Smooth muscle cell (in vitro differentiated cells): ENCODE data around the gene CDPF1. TPM values are rescaled to one million over a fixed set of nuclear protein-coding genes. Genes with fewer than 3 reads are reported as not detected.

Experiments
- DNase-seq: peaks from one replicate; lab custom pipeline; 2025; ENCODE audit not compliant: unreplicated experiment; lab: John Stamatoyannopoulos, UW
- H2AFZ ChIP-seq: fragments of 200-600 bp; sonication (generic); 2 replicates; pipeline ENCODE4 v1.6.0; 2016; ENCODE audit warnings: antibody characterized with exemption, low read depth, mild to moderate bottlenecking
- H3F3A ChIP-seq: fragments of 200-600 bp; sonication (generic); 2 replicates; pipeline ENCODE4 v1.6.0; 2017; ENCODE audit warnings: antibody characterized with exemption, low read depth
- H3K27ac ChIP-seq: fragments of 200-600 bp; sonication (generic); 2 replicates; pipeline ENCODE4 v1.5.1; 2016; ENCODE audit warnings: low read depth, mild to moderate bottlenecking
- H3K27me3 ChIP-seq: fragments of 200-600 bp; sonication (generic); 2 replicates; pipeline ENCODE4 v1.6.1; 2016; ENCODE audit warnings: low read depth, mild to moderate bottlenecking
- H3K36me3 ChIP-seq: fragments of 200-600 bp; sonication (generic); 2 replicates; pipeline ENCODE4 v1.5.1; 2016; ENCODE audit warnings: low read depth
- H3K4me1 ChIP-seq: fragments of 200-600 bp; sonication (generic); 2 replicates; pipeline ENCODE4 v1.5.1; 2016; ENCODE audit warnings: low read depth
- H3K4me2 ChIP-seq: fragments of 200-600 bp; sonication (generic); 2 replicates; pipeline ENCODE4 v1.6.0; 2016; ENCODE audit warnings: mild to moderate bottlenecking
- H3K4me3 ChIP-seq: fragments of 200-600 bp; sonication (generic); 2 replicates; pipeline ENCODE4 v1.5.1; 2016; ENCODE audit warnings: mild to moderate bottlenecking
- H3K79me2 ChIP-seq: fragments of 200-600 bp; sonication (generic); 2 replicates; pipeline ENCODE4 v1.6.0; 2016; ENCODE audit warnings: low read depth, mild to moderate bottlenecking
- H3K9ac ChIP-seq: fragments of 200-600 bp; sonication (generic); 2 replicates; pipeline ENCODE4 v1.6.0; 2016; ENCODE audit warnings: low read depth
- H3K9me3 ChIP-seq: fragments of 200-600 bp; sonication (generic); replicated peaks from 2 replicates; pipeline ENCODE4 v1.5.1; 2016; ENCODE audit warnings: low read depth
- H4K20me1 ChIP-seq: fragments of 200-600 bp; sonication (generic); 2 replicates; pipeline ENCODE4 v1.6.0; 2016; ENCODE audit warnings: low read depth
- CTCF ChIP-seq: fragments of 200-600 bp; sonication (generic); IDR thresholded peaks from 2 replicates; pipeline ENCODE4 v1.5.1; 2017; ENCODE audit warnings: borderline replicate concordance, mild to moderate bottlenecking, antibody characterized with exemption; ENCODE audit not compliant: insufficient read depth, poor library complexity, severe bottlenecking
- WGBS: methylation state at CpG from one replicate; pipeline ENCODE4 v1.1.7; 2016; ENCODE audit warnings: low lambda C conversion rate; 5-methylcytosine and 5-hydroxymethylcytosine counted together
- polyA plus RNA-seq: library from polyadenylated mRNA; unstranded; fragments of >200 nt; fragmentation: Nextera tagmentation; extraction: Ambion mirVana; gene quantifications from 2 replicates; pipeline ENCODE4 v1.2.1, GENCODE V29; 2016
- total RNA-seq: library from RNA; depleted of rRNA; stranded (reverse); fragments of >200 nt; gene quantifications from 2 replicates; pipeline ENCODE4 v1.2.3, GENCODE V29; 2014

The CDPF1 gene
- total and polyA plus RNA-seq, 2 experiments from 2014 or later = 9.6 to 11.6 TPM

- H4K20me1 ChIP-seq = no peaks in the 10 kb centered on the region
- H3K4me3 ChIP-seq = no peak overlapping the region
- no peak overlapping the region for H2AFZ ChIP-seq
- no peaks in the 10 kb centered on the region for H3K27me3 ChIP-seq
- peaks cover 3% of the 10 kb centered on the region for H3K4me1 ChIP-seq
- no peak overlapping the region for H3K9ac ChIP-seq
- H3K9me3 ChIP-seq = no peaks in the 10 kb centered on the region
- H3F3A ChIP-seq = no peaks in the 10 kb centered on the region
- H3K36me3 ChIP-seq = peaks cover 13% of the 10 kb centered on the region
- WGBS = 98% methylated on average over 12 of the region's 12 CpGs
- H3K27ac ChIP-seq = no peak overlapping the region
- DNase-seq = no peak
- H3K79me2 ChIP-seq = no peaks in the 10 kb centered on the region
- no peak overlapping the region for H3K4me2 ChIP-seq
- no peak for TF ChIP-seq CTCF
Measured at GRCh38 chr22:46272762-46273431, 22.8 kb upstream of the CDPF1 start.

GRCh38 chr22:46272196-46272595 is 22.1 kb upstream of the CDPF1 start:
- Histone ChIP-seq H3K4me2 (no peak overlapping the region), H3K27me3 (no peaks in the 10 kb centered on the region)
- WGBS = 97% methylated on average over 8 of the region's 8 CpGs

GRCh38 chr22:46269564-46269963 is 19.5 kb upstream of the CDPF1 start:
- Histone ChIP-seq H3K79me2 (no peaks in the 10 kb centered on the region), H3K4me2 (no peak overlapping the region), H3F3A (no peaks in the 10 kb centered on the region), H3K9ac (no peak overlapping the region), H4K20me1 (no peaks in the 10 kb centered on the region), H3K9me3 (no peaks in the 10 kb centered on the region), H3K4me3 (no peak overlapping the region), H3K27me3 (no peaks in the 10 kb centered on the region), H3K27ac (no peak overlapping the region), H3K4me1 (peaks cover 3% of the 10 kb centered on the region), H2AFZ (no peak overlapping the region), H3K36me3 (peaks cover 3% of the 10 kb centered on the region)
- DNase-seq = no peak
- no peak for TF ChIP-seq CTCF
- WGBS = 97% methylated on average over 11 of the region's 11 CpGs

More at GRCh38 chr22:46272196-46272595, 22.1 kb upstream of the CDPF1 start:
- no peaks in the 10 kb centered on the region for H3F3A ChIP-seq
- no peaks in the 10 kb centered on the region for H3K9me3 ChIP-seq
- peaks cover 13% of the 10 kb centered on the region for H3K36me3 ChIP-seq
- no peak overlapping the region for H3K27ac ChIP-seq
- H3K4me3 ChIP-seq = no peak overlapping the region
- no peaks in the 10 kb centered on the region for H4K20me1 ChIP-seq
- no peak for TF ChIP-seq CTCF
- H3K4me1 ChIP-seq = peaks cover 3% of the 10 kb centered on the region
- H3K9ac ChIP-seq = no peak overlapping the region
- DNase-seq = no peak
- H2AFZ ChIP-seq = no peak overlapping the region
- H3K79me2 ChIP-seq = no peaks in the 10 kb centered on the region
